LoVo (cell line): Measurements from ENCODE around the gene CREB3L2.

Experiments
- DNase-seq: peaks from one replicate; pipeline ENCODE4 v3.0.0-alpha.2; 2016; ENCODE audit warnings: low spot score

Gene CREB3L2

DNA sequence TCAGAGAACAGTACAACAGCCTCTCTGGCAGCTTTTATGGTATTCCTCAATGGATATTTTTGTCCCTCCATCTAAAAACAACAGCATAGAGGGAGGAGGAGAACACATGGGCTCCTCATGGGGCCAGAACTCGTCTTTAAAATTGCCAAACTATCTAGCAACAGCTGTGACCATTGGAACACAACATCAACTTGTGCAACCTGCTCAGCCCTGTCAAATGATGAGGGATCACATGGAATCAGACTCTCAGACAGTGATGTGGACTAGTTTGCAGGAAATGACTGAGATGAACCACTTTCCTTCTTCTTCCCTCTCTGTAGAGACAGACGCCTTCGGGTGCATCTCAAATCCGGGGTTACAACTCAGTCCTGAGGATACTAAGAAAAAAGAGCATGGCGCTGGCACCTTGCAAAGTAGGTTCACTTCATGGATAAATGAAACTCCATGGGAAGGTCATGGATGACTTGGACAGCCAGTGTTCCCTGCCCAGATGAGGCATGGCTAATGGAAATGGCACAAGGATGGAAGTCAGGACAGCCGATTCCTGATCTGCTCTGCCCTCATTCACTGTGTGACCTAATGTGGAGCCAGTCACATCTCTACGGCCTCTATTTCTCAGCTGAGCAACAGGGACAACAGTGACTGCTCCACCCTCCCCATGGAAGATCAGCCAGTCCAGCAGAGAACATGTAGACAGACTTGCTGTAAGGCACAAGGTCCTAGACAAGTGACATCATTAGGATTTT is 130.5 kb downstream of the CREB3L2 start:
- DNase-seq: no peak

- no peak for DNase-seq
These were observed 131.2 kb downstream of the CREB3L2 start for GRCh38 chr7:137870684-137871083.

DNA sequence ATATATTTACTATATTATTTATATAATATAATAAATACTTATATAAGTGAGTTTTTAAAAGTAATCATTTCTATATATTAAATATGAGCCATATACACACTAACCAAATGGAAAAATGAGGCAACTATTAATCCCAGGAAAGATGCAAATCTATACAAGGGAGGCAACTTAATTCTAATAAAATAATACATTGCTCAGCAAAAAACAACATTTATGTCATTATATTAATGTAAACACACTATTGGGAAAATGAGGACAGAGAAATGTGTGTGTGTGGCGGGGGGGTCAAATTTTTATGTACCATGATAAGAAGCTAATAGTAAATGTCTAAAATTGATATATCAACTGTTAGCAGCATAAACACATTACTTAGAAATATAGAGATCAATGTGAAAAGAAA is 131.8 kb downstream of the CREB3L2 start:
- DNase-seq: no peak

- no peak for DNase-seq
These were observed 132.6 kb downstream of the CREB3L2 start for GRCh38 chr7:137869260-137869659.

- DNase-seq: no peak
These were observed 134.6 kb downstream of the CREB3L2 start for GRCh38 chr7:137867289-137867688.

GRCh38 chr7:137865764-137866163 is 136.1 kb downstream of the CREB3L2 start:
- DNase-seq: no peak

- no peak for DNase-seq
These were observed 138.9 kb downstream of the CREB3L2 start for GRCh38 chr7:137862964-137863363.

DNA sequence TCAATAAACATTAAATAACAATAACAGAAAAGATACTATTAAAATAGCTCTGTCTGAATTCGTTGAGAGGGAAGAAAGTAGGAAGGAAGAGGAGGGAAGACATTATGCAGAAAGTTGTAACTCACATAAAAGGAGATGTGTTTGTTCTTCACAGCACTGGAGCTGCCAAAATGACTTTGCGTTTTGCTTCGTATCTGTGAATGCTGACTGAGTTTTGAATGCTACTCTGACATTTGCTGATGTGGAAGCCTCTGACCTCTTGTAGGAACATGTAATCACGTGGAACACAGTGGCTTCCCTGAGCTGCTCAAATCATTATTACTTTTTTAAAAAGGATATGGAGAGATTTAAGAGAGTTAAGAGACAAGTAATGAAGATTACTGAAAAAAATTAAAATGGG is 139.5 kb downstream of the CREB3L2 start:
- DNase-seq: no peak

DNA sequence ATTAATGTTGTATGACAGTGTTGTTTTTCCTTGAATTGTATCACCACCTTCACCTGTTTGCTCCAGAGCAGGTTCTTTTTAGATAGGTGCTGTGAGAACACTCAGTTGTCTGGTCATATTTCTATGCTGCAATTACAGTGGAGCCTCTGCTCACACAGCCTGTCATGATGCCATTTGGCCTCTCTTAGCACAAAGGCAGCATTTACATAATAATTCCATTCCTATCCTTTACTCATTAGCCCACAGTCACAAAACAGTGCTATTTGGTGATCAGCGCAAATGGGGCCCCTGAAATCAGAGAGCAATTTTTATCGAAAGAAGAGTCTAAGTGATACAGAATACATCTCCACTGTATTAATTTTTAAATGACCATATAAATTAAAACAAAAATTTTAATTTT is 141.3 kb downstream of the CREB3L2 start:
- no peak for DNase-seq

DNA sequence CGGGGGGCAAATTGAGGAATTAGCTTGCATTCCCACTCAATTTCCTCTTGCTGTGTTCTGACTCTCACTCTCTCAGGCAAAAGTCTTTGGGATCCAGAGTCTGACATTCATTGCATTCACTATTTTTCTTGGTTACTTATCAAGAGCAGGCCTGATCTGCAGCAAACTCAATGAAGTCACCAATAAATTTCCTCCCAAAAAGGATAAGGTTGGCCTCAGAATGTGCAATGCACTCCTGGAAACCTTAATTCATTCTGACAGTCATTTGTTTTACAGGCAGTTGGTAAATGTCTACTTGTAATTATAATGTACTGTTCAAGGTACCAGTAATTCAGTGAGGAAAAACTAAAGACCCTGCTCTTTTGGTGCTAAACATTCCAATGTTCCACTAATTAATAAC is 148.8 kb downstream of the CREB3L2 start:
- no peak for DNase-seq

GRCh38 chr7:137852108-137852507 is 149.8 kb downstream of the CREB3L2 start:
- DNase-seq: no peak

DNA sequence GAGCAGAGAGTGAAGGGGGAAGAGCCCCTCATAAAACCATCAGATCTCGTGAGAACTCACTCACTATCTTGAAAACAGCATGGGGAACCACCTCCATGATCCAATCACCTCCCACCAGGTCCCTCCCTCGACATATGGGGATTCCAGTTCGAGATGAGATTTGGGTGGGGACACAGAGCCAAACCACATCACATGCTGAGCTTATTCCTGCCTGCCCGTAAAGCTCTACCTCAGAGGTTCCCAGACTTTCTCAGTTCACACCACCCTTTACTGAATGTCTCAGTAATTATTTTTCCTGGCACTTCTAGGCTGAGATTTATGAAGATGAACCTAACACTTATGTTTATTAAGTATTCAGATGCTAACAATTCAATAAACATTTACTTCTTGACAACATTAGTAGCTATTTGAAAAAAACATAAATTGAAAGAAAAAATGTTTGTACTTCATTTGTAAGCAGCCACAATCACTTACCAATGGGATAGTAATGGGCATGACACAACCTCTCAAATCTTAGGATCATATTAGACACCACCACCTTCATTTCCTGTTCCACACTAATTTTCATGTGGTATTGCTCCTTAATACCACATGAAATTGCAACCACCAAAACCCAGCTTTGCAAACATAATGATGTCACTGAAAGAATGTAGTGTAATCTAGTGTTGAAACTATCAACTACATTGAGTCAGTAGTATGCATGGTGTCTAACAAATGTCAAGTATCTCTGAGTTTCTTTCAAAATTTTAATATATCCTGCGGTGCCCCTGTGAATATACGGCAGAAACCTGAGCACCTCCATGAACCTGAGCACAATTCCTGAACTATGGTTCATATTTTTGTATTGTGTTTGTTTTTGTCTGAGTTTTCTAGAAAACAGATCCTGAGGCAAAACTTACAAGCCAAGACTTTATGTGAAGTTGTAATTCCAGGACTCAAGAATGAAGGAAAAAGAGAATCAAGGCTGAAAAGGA is 150.6 kb downstream of the CREB3L2 start:
- DNase-seq: no peak

DNA sequence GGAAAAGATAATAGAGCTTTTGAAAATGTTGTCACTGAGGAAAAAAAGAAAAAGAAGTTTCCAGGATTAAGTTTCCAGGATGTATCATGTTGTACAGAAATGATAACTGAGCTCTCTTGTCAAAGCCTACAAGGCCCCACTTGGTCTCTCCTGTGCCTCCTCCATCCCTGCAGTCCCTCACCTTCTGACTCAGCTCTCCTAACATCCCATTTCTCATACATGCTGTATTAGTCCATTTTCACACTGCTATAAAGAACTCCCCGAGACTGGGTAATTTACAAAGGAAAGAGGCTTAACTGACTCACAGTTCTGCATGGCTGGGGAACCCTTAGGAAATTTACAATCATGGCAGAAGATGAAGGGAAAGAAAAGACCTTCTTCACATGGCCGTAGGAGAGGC is 151.3 kb downstream of the CREB3L2 start:
- no peak for DNase-seq

- DNase-seq: no peak
These were observed 153.8 kb downstream of the CREB3L2 start for GRCh38 chr7:137848095-137848494.

DNA sequence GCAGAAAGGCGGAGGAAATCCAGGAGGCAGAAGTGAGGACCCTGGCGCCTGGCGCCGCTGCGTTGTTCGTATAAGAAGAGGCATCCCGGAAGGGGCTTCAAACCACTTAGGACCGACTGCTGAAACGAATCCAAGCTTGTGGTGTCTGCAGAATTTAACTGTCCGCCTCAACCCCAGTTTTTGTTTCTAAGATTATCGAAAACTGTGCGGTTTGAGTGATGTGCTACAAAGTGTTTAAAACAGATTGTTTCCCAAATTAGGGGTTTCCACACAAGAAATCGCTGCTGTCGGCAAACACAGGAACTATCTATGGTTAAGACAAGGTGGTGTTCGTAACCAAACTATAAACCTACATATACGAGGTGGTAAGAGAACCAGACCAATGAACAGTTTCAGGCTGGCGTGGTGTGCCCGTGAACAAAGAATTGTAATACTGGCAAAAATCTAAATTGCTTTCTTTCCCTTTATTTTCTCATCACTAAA is 154.3 kb downstream of the CREB3L2 start:
- no peak for DNase-seq

GRCh38 chr7:137846827-137847567 is 154.9 kb downstream of the CREB3L2 start, which contains the start of gene DGKI:
Gene DGKI (minus strand): TSS chr7:137846974.
- DNase-seq: no peak

- DNase-seq: no peak
These were observed 155.4 kb downstream of the CREB3L2 start for GRCh38 chr7:137846549-137846826.

DNA sequence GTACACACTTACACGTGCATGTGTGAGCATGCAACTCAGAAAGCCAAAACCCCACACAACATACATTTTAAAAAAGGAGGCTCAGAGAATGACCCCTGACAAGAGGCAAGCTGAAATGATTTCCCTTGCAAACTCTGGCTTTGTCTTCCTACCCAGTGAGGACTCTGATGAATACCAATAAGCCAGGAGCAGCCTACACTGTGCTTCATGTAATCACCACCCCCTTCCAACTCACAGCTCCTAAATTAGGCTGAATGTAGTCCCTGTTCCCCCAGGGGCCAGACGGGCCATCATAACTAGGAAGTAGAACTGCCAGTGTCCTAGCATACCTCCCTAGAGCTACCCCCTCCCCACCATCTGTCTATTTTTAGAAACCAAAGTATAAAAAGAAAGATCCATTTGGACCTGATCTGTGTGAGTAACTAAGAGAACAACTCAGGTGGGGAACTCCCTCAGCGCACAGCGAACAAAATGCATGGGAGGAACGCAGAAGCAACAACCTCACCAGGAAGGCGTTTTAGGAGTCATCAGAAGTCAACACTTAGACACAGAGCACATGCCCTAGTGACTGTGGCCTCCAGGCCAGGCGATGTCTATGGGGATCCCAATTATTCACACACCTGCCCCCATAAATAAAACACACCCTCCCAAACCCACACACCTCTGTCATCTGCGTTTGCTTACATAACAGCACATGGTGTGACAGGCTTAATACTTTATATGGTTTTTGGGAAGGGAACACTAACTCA is 157.0 kb downstream of the CREB3L2 start:
- DNase-seq: no peak

GRCh38 chr7:137839903-137840779 is 161.7 kb downstream of the CREB3L2 start:
- no peak for DNase-seq

DNA sequence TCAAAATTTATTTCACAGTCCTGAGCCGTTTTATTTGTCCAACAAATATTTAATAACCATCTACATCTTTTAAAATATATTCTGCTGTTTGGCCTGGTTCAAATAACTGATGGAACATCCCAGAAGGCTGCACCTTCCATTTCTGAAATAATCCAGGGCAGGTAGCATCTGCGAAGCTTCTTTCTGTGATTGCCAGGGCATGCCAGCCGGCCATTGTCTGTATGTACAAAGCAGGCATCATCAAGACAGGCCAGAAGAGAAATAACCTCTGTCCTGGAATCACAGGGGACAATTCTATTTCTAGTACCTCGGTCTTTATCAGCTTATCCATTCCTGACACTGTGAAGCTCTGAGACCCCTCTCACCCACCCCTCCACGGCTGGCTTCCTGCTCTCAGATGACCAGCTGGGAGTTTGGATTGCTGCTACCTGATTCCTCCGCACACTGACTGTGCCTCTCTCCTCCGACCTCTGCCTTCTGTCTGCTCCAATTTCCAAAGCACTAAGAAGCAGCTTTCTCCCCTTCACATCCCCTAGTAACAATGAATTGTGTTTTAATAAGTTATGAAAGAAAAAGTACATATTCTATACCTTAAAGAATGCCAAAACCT is 163.1 kb downstream of the CREB3L2 start:
- DNase-seq: no peak
